NCI-H345 (cell line): Measurements from ENCODE around the gene HTATSF1.
A peak's percentile ranks its signal among the peaks of the same experiment; 100 is the strongest.

Source experiments
- DNase-seq: peaks from one replicate; lab custom pipeline; 2025; lab: John Stamatoyannopoulos, UW

HTATSF1 gene

DNA sequence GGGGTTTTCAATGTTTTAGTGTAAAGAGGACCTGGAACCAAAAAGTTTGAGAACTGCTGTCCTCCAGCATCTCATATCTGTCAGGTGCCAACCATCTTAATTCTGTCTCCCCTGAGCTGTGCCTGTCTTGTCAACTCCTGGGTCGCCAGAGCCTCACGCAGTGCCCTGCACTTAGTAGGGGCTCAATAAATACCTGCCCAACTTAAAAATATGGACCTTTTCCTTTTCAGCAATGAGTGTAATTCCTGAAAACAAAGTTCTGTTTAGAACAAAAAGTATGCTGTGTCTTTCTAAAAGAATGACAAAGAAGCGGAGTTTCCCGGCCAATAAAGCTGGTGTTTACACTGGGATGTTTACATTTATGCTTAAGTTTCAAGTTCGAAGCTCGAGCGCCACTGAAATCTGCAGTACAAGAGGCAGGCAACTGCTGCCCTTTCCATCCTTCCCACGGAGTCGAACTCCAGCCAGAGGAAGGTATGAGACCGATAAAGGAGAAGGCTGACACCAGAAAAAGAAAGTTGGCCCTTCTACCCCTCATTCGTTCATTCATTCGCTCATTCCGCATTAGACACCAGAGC is 1.1 kb upstream of the HTATSF1 start:
- no peak for DNase-seq

DNA sequence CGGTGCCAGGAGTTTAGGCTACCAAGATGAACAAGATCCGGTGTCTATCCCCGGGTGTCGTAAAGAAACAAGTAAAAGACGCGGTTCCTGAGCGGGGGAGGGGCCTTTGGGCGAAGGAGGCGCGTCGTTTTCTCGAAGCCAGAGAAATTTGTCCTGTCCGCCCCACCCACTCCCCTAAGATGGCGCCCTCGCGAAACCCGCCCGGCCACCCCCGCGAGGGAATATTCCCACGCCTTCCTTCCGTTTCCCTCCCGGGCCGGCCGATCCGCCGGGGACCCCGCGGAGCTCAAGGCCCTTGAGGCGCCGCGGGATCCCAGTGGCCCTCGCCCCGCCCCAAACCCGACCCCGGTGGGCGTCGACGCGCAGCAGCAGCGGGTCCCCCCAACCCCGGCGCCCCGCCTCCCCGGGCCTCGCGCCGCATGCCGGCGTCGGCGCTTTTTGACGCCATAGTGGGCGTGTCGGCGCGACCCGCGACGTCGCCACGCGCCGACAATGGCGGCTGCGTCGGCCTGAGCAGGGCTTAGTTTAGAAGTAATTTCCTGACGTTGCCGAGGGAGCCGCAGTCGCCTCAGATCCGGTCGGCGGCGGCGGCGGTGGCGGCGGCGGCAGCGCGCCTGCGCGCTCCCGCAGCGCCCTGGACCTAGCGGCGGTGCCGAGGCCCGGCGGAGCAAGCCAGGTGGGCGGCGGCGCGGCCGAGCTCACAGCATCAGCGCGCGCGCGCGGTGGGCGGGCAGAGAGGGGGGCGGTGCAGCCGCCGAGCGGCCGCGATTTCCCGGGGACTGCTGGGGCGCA is 432 bp upstream of the HTATSF1 start:
- peak; percentile 85 for DNase-seq

DNA sequence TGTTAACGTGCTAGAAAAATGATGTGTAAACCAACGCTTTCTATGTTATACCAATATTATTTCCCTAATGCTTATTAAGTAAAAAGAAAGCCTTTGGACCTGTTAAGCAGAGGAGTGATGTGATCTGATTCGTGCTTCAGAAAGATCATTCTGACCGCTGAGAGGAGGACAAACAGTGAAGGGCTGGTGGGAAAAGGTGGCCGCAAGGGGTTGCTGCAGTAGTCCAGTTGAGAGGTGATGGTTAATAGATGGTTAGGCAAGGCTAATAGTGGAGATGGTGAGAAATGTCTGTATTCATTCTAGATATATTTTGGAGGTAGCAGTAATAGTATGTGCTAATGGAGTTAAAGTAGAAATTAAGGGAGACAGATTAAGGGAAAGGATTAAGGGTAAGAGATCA is 21.7 kb downstream of the HTATSF1 start:
- no peak for DNase-seq

DNA sequence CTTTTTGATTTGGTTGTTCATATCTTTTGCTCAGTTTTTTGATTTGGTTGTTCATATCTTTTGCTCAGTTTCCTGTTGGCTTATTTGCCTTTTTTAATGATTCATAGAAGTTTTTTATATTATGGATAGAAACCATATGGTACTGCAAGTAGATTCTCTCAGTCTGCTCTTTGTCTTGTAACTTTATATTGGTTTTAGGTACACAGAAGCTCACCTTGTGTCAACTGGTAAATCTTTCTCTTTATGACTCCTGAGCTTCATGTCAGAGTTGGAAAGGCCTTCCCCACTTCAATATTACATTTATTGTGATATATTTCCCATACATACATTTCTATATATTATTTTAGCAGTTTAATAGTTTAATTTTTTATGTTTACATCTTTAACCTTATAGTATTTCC is 26.4 kb downstream of the HTATSF1 start:
- no peak for DNase-seq

DNA sequence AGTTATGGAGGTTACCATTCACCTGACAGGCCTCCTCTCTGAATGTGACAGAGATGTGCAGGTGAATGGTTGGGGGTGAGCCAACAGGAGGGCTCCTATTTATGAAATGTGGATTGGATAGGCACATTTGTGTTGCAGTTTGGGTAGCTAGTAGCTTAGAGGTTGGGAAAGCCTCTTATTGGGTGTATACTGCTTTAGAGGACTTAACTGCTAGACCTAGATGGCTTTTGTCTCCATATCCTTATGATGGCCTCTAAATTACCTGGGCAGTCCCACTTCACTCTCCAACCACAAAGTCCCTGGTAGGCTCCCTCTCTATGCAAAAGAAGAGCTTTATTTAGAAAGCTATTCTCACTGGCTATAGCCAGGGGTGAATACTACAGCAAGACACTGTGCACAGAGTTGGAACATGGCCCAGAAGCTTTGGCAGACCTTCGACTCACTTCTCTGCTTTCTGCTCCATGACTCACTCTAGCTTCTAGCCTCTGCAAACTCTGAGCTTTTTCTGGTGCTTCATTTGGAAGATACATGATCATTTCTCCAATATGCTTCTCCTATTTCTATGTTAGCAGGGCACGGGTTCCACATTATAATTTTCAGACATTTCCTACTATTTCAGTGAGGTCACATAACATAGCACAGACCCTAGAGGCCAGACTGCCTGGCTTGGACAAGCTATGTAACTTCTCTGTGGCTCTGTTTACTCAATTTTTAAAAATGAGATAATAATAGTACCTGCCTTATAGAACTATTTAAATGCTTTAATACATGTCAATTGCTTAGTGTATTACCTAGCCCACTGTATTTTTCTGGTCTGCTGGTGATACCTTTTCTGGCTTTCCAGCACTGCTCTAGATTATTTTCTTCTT is 28.6 kb downstream of the HTATSF1 start:
- DNase-seq: no peak

DNA sequence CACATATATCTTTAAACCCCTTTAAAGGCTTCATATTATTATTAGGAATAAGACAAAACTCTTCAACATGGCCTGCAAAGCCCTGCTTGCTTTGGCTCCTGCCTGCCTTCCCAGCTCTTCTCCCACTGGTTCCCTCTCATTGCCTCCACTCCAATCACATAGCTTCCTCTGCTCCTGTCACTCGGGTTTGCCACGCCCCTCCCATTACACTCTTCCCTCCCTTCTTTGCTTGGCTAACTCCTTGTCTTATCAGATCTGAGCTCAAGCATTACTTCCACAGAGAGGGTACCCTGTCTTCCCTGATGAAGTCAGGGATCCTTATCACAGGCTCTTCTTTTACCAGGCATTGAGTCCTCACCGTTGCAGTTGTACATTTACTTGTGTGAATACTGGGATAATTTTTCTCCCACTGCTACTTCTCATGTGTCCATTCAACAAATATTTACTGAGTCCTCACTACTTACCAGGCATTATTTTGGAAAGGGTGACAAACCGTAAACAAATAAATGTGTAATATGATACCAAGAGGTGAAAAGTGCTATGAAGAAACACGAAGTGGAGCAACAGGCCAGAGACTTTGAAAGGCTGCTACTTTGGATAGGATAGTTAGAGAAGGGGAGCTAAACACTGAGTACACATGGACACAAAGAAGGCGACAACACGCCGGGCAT is 31.4 kb downstream of the HTATSF1 start:
- DNase-seq: no peak

DNA sequence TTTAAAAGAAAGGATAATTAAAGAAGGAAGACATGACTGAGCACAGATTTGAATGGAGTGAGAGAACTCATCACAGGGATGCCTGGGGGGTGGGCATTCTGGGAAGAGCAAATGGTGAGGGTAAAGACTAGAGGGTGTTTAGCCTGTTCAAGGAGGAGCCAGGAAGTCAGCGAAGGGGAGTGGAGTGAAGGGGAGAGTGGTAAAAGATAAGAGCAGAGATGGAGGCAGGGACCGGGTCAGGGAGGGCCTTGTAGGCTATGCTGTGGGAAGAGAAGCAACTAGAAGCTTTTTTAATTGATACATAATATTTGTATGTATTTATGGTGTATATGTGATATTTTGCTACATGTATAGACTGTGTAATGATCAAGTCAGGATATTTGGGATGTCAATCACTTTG is 32.4 kb downstream of the HTATSF1 start:
- no peak for DNase-seq

DNA sequence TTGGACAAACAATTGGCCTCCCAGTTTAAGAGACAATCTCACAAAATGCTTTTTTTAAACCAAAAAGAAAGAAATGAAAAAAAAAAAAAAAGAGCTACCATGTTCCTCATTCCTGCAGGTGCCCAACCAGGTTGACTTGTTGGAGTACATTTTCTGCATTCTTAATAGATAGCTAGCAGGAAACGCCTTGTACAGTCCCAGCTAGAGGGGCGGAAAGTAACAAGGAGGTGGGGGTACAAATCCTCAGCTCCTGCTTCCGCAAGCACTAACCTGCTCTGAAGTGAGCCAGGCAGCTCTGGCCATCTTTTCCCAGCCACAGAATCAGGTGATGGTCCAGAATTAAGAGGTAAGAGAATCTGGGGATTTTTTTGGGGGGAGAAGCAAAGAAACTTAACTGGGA is 34.6 kb downstream of the HTATSF1 start, which contains the start of gene VGLL1:
TSS of gene VGLL1 (plus strand) at position 265 of the 400 bp plus-strand sequence. CDS start 3,806 bp downstream, outside the sequence.
- DNase-seq: no peak

DNA sequence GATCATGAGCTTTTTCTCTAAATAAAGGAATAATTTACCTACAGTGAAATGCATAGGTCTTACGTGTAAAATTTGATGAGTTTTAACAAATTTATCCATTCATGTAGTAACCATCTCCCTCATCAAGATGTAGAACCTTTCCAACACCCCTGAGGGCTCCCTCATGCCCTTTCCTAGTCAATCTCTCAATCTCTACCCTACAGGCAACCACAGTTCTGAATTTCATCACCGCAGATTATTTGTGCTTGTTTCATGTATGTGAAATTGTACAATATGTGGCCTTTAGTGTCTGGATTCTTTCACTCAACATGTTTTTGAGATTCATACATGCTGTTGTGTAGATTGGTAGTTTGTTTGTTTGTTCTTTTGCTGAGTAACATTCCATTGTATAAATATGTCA is 36.7 kb downstream of the HTATSF1 start:
- DNase-seq: no peak

DNA sequence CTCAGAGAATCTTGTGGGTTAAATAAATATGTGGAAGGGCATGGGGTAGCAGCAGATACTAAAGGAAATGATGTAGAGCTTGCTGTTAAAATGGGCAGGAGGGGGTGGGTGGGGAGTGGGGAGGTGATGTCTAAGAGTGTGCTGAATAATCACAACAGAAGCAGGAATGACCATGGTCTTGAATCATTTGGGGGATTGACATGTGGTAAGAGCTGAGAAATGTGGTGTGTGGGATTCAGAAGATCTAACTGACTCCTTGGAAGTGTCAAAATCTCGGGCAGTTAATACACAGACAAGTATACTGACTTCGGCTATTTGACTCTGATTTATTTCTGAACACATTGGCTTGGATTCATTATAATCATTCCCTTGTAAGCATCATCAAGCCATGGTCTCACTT is 41.4 kb downstream of the HTATSF1 start:
- no peak for DNase-seq

DNA sequence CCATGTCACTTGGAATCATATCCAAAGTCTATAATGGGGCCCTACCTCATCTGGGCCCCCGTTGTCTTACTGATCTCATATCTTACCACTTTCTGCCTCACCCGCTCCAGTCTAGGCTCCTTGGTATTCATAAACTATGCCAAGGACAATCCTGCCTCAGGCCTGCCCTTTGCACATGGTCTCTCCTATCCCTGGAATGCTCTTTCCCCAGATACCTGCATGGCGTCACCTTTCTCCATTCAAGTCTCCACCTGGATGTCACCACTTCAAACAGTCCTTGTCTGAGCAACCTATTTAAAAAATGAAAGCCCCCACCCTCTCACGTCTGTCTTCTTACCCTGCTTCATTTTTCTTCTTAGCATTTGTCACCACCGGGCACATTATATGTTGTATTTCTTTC is 42.8 kb downstream of the HTATSF1 start:
- no peak for DNase-seq

DNA sequence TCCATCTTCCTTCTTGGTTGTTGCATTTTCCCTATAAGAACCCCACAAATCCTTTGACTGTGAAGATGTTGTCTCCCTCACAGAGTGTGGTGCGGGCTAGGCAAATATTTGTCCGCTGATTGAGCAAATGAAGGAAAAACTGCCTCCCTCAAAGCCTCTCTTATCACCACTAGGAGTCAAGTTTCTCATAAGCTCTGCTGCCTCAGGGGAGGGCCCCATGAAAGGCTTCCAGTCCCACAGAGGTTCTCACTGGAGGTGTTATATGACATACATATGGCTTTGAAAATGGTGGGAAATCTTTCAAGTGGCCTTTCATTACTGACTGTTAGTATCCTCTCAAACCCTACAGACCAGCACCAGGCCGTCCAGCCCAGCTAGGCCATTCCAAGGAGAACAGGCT is 43.9 kb downstream of the HTATSF1 start:
- DNase-seq: no peak

DNA sequence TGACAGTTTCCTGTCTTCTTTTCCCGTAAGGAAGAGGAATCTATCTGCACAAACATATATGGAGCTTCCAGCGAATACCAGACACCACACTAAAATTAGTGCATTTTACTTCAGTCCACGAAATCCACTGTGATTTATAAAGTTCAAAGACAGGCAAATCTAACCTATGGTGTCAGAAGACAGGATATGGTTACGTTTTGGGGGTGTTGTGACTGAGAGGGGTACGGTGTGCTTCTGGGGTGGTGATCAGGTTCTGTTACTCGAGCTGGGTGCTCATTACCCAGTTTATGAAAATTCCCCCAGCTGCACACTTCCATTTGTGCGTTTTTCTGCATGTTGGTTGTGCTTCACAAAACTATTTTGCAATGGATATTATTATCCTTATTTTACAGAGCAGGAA is 44.9 kb downstream of the HTATSF1 start:
- DNase-seq: no peak

DNA sequence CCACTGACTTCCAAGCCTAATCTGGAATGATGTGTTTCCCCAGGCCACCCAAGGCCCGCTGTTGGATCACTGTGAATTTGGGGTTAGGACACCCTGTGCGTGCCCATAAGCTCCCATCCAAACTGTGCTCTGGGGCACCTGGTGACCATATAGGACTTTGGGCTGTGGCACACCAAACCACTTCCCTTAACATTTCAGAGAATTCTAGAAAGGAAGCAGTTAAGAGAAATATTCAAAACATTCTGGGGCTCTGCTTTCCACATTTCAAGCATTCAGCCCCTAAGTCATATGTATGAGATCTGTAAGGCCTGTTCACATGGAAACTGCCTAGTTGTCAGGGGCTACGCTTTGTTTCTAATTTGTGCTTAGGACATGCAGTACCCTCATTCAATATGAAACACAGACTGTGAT is 49.0 kb downstream of the HTATSF1 start:
- DNase-seq: no peak

DNA sequence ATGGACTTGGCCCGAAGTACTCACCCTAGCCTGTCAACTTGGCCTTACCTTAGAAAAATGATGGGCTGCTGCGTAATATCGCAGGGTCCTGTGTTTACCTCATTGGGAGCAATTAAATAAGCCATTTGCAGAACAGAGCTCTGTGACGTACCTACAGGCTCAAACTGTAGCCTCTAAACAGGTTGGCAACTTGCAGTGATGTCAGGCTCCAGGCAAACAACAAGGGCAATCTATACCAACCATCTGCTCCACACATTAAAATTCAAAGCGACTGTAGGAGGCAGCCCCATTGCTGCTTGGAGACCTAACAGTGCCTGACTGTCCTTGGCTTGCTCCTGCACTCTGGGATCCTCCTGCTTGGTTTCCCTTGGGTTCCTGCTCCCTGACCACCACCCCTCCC is 51.8 kb downstream of the HTATSF1 start:
- no peak for DNase-seq

DNA sequence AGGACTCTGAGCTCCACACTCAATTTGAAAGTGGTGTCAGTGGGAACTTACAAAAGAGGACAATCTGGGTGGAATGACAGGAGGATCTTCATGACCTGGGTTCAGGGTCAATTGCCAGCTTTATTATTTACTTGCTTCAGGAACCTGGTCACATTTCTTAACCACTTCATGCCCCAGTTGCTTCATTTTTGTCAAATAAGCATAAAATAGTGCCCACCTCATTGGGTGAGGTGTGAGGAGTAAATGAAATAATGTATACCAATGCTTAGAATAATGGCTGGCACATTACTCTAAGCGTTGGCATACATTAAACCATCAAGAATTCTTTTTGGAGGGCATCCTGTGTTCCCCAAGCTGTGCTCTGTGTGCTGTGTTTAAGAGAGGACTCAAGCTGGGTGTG is 54.0 kb downstream of the HTATSF1 start:
- DNase-seq: no peak

DNA sequence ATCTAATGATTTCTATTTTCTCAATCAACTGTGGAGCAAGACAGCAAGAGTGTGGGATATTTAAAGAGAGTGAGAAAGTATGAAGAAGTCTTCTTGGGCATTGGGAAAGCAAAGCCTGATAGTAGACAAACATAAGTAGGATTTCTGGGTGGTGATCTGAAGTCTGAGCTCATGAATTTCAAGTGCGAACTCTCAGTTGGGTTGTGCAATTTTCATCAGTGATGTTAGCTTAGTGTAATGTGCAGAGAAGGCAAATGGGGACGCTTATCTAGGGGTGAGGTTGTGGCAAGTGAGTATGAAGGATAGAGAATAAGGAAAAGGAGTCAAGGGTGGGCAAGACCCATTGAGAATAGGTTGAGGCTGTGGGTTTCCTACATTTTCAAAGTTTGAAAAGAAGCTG is 58.3 kb downstream of the HTATSF1 start:
- DNase-seq: no peak
